SJCRH30 (cell line): ENCODE results near the gene ALKBH5. TPM values are rescaled to one million over a fixed set of nuclear protein-coding genes. Genes with fewer than 3 reads are reported as not detected.

ENCODE experiments used
- DNase-seq, 2 experiments: peaks; one replicate each; pipeline ENCODE4 v3.0.0-alpha.2; 2015 to 2020
- H3K27ac ChIP-seq: fragments of 250-450 bp; sonication (Bioruptor Pico); 2 replicates; pipeline ENCODE4 v1.5.1; 2020; ENCODE audit warnings: mild to moderate bottlenecking, moderate library complexity
- H3K27me3 ChIP-seq: fragments of 250-450 bp; sonication (Bioruptor Pico); 2 replicates; pipeline ENCODE4 v1.5.1; 2020; ENCODE audit warnings: mild to moderate bottlenecking, moderate library complexity
- H3K36me3 ChIP-seq: fragments of 250-450 bp; sonication (Bioruptor Pico); 2 replicates; pipeline ENCODE4 v1.5.1; 2020; ENCODE audit warnings: mild to moderate bottlenecking, moderate library complexity
- H3K4me1 ChIP-seq: fragments of 250-450 bp; sonication (Bioruptor Pico); 2 replicates; pipeline ENCODE4 v1.5.1; 2020; ENCODE audit warnings: mild to moderate bottlenecking, moderate library complexity
- H3K4me3 ChIP-seq: fragments of 250-450 bp; sonication (Bioruptor Pico); 2 replicates; pipeline ENCODE4 v1.5.1; 2020; ENCODE audit warnings: mild to moderate bottlenecking, moderate library complexity
- H3K9me3 ChIP-seq: fragments of 250-450 bp; sonication (Bioruptor Pico); replicated peaks from 2 replicates; pipeline ENCODE4 v1.5.1; 2020; ENCODE audit warnings: mild to moderate bottlenecking, moderate library complexity
- total RNA-seq: library from RNA; depleted of rRNA; stranded (reverse); fragments of >200 nt; shearing (Covaris generic); gene quantifications from 2 replicates; pipeline ENCODE4 v1.2.3, GENCODE V29; 2014

Gene ALKBH5
- total RNA-seq, 1 experiment from 2014 or later = 297 TPM

DNA sequence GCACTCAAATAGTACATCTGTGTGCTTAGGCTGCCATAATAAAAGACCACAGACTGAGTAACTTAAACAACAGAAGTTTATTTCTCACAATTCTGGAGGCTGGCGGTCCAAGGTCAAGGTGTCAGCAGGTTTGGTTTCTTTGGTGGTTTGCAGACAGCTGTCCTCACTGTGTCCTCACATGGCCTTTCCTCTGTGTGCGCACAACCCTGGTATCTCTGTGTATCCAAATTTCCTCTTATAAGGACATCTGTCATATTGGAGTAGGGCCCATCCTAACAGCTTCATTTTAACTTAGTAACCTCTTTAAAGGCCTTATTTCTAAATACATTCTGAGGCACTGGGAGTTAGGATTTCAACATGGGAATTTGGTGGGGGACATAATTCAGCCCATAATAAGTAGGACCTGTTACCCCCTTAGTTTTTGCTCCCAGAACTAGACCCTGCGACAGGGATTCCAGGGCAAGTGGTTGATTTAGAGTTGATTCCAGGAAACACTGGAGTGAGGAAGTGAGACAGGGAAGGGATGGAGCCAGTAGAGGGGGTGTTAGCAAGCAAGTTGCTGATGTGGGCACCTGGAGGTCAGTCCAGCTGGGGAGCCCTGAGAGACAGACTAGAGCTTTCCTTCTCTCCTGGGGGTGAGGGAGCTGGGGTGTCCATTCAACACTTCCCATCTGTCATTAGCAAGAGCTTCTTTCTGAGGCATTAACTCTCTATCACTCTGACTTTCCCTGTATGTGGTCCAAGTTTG is 10.9 kb upstream of the ALKBH5 start:
- peaks cover 16% of the 10 kb centered on the region for H3K4me1 ChIP-seq
- no peaks in the 10 kb centered on the region for H3K9me3 ChIP-seq
- no peak overlapping the region for H3K4me3 ChIP-seq
- H3K36me3 ChIP-seq = no peaks in the 10 kb centered on the region
- peak; percentile 70 to 84 for DNase-seq
- no peak overlapping the region for H3K27ac ChIP-seq
- H3K27me3 ChIP-seq = no peaks in the 10 kb centered on the region

DNA sequence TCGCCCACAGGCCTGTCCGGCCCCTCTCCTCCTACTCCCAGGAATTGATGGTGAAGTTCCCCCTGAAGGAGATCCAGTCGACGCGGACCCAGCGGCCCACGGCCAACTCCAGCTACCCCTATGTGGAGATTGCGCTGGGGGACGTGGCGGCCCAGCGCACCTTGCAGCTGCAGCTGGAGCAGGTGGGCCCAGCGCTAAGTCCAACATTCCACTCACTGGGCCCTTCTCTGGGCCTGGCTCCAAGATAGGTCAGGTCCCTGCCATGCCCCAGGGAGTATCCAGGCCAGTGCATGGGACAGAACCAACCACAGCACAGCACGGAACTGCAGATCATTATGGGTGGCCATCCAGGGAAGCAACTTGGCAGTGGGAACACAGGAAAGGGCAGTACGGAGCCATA is 9.9 kb upstream of the ALKBH5 start:
- Histone ChIP-seq H3K4me1 (peaks cover 16% of the 10 kb centered on the region), H3K27ac (no peak overlapping the region), H3K27me3 (no peaks in the 10 kb centered on the region), H3K4me3 (no peak overlapping the region), H3K36me3 (no peaks in the 10 kb centered on the region), H3K9me3 (no peaks in the 10 kb centered on the region)
- no peak for DNase-seq

DNA sequence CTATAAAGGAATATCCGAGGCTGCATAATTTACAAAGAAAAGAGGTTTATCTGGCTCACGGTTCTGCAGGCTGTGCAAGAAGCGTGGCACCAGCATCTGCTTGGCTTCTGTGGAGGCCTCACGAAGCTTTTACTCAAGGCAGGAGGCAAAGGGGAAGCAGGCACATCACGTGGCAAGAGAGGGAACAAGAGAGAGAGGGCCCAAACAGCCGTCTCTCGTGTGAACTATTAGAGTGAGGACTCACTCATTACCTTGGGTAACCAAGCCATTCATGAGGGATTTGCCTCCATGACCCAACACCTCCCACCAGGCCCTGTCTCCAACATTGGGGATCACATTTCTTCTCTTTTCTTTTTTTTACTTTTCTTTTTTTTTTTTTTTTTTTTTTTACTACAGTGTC is 7.5 kb upstream of the ALKBH5 start:
- Histone ChIP-seq H3K27me3 (no peaks in the 10 kb centered on the region), H3K4me1 (peaks cover 16% of the 10 kb centered on the region), H3K4me3 (no peak overlapping the region), H3K36me3 (no peaks in the 10 kb centered on the region), H3K27ac (no peak overlapping the region), H3K9me3 (no peaks in the 10 kb centered on the region)
- DNase-seq = no peak

GRCh38 chr17:18177133-18177532 is 6.5 kb upstream of the ALKBH5 start:
- DNase-seq = no peak
- H3K27me3 ChIP-seq = no peaks in the 10 kb centered on the region
- H3K27ac ChIP-seq = no peak overlapping the region
- no peaks in the 10 kb centered on the region for H3K9me3 ChIP-seq
- no peak overlapping the region for H3K4me3 ChIP-seq
- H3K4me1 ChIP-seq = peaks cover 15% of the 10 kb centered on the region
- H3K36me3 ChIP-seq = no peaks in the 10 kb centered on the region

DNA sequence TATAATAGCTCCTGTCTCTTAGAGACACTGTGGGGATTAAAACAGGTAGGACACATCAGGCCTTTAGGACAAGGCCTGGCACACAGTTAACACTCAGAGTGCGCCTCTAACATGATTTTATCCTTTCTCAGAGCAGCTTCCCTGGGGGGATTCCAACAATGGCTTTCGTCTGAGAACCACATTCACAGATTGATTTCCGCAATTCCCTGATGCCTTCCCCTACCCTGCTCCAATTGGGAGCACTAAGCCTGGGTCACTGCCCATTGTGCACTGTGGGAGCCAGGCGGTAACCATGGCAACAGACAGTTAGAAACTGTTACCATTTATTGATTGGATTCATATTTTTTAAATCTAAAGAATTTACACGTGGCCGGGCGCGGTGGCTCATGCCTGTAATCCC is 5.9 kb upstream of the ALKBH5 start:
- Histone ChIP-seq H3K4me3 (no peak overlapping the region), H3K27ac (no peak overlapping the region), H3K36me3 (no peaks in the 10 kb centered on the region), H3K9me3 (no peaks in the 10 kb centered on the region), H3K4me1 (peaks cover 10% of the 10 kb centered on the region), H3K27me3 (no peaks in the 10 kb centered on the region)
- no peak for DNase-seq

- Histone ChIP-seq H3K9me3 (no peaks in the 10 kb centered on the region), H3K27ac (no peak overlapping the region), H3K27me3 (no peaks in the 10 kb centered on the region), H3K36me3 (no peaks in the 10 kb centered on the region), H3K4me1 (0 out of 2 replicates have a peak, but pooled peaks cover 3% of the 10 kb centered on the region), H3K4me3 (no peak overlapping the region)
- DNase-seq = no peak
Observed at GRCh38 chr17:18179196-18179595, 4.4 kb upstream of the ALKBH5 start.

GRCh38 chr17:18179804-18180203 is 3.8 kb upstream of the ALKBH5 start:
- Histone ChIP-seq H3K36me3 (no peaks in the 10 kb centered on the region), H3K27ac (no peak overlapping the region), H3K4me1 (0 out of 2 replicates have a peak, but pooled peaks cover 3% of the 10 kb centered on the region), H3K4me3 (no peak overlapping the region), H3K27me3 (no peaks in the 10 kb centered on the region), H3K9me3 (no peaks in the 10 kb centered on the region)
- no peak for DNase-seq

DNA sequence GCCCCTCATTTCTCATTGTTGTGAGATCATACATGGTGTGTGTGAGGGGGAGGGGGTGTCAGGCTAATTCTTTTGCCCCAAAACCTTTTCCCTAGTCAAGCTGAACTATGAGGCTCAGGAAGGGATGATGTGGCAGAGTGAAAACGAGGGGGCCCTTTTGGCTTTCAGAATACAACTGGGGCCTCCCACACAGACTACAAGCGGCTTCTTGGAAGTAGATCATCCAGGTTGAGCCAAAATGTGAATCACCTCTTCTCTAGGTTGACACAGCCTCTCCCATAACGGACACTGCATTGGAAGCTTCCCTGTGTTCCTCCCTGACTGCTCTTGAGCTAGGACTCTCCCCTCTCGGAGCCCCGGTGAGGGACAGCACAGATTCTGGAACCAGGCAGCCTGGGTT is 2.3 kb upstream of the ALKBH5 start:
- DNase-seq = no peak
- no peaks in the 10 kb centered on the region for H3K9me3 ChIP-seq
- peaks cover 5% of the 10 kb centered on the region for H3K36me3 ChIP-seq
- no peak overlapping the region for H3K27ac ChIP-seq
- H3K4me1 ChIP-seq = peaks cover 14% of the 10 kb centered on the region
- H3K27me3 ChIP-seq = no peaks in the 10 kb centered on the region
- H3K4me3 ChIP-seq = no peak overlapping the region

- peak overlapping the region; percentile 94 for H3K27ac ChIP-seq
- peaks cover 15% of the 10 kb centered on the region for H3K36me3 ChIP-seq
- peaks cover 21% of the 10 kb centered on the region for H3K4me1 ChIP-seq
- H3K4me3 ChIP-seq = peak overlapping the region; percentile 77
- DNase-seq = peak in 1 of 2 experiments; percentile 74
- no peaks in the 10 kb centered on the region for H3K27me3 ChIP-seq
- H3K9me3 ChIP-seq = no peaks in the 10 kb centered on the region
Observed at GRCh38 chr17:18182110-18182977, 1.3 kb upstream of the ALKBH5 start.

DNA sequence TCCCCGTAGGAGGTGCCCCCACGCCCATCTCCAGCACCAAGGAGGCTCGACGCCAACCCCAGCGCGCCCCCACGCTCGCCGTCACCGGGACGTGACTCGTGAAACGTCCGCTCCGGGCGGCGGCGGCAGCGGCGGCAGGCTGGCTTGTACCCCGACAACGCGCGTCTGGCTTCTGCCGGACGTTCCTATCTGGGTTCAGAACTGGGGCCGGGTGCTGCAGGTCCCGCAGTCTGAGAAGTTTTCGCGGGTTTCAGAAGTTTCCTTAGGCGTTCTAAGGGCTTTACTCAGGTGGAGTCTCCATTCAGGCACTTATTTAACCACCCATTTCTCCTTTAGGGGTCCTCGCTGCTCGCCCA is 672 bp upstream of the ALKBH5 start:
- Histone ChIP-seq H3K27ac (peak overlapping the region; percentile 94), H3K4me1 (peaks cover 21% of the 10 kb centered on the region), H3K27me3 (no peaks in the 10 kb centered on the region), H3K4me3 (peak overlapping the region; percentile 77), H3K36me3 (peaks cover 21% of the 10 kb centered on the region), H3K9me3 (no peaks in the 10 kb centered on the region)
- DNase-seq = peak; percentile 99

DNA sequence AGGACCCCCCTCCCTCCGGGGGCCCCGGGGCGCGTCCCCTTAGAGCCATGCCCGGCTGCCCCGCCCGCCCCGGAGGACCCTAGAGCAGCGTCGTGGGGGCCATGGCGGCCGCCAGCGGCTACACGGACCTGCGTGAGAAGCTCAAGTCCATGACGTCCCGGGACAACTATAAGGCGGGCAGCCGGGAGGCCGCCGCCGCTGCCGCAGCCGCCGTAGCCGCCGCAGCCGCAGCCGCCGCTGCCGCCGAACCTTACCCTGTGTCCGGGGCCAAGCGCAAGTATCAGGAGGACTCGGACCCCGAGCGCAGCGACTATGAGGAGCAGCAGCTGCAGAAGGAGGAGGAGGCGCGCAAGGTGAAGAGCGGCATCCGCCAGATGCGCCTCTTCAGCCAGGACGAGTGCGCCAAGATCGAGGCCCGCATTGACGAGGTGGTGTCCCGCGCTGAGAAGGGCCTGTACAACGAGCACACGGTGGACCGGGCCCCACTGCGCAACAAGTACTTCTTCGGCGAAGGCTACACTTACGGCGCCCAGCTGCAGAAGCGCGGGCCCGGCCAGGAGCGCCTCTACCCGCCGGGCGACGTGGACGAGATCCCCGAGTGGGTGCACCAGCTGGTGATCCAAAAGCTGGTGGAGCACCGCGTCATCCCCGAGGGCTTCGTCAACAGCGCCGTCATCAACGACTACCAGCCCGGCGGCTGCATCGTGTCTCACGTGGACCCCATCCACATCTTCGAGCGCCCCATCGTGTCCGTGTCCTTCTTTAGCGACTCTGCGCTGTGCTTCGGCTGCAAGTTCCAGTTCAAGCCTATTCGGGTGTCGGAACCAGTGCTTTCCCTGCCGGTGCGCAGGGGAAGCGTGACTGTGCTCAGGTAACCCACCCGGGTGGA is 759 bp downstream of the ALKBH5 start:
- H3K4me3 ChIP-seq = peak overlapping the region; percentile 77
- peaks cover 21% of the 10 kb centered on the region for H3K4me1 ChIP-seq
- peaks cover 36% of the 10 kb centered on the region for H3K36me3 ChIP-seq
- H3K27ac ChIP-seq = peak overlapping the region; percentile 94; the same call in 1 of the 2 replicates
- no peaks in the 10 kb centered on the region for H3K9me3 ChIP-seq
- peak; percentile 79 to 83 for DNase-seq
- no peaks in the 10 kb centered on the region for H3K27me3 ChIP-seq

DNA sequence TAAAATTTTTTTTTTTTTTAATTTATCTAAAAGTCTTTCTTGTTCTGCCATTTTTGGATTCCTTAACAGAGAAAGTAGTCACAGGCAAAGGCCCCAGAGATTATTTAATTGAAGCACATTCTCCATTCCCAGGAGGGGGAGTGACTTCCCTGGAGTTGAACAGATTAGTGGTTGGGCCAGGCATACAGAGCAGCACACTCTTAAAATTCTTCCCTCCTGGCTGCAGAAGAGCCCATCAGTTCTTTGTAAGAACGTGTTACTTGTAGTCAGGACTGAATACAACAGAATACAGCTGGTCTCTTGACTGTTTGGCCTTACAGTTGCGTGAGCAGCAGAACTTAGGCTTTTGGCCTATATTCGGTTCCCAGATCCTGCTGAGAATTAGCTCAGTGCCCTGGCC is 1.8 kb downstream of the ALKBH5 start:
- Histone ChIP-seq H3K27ac (peak overlapping the region; percentile 0; the same call in 1 of the 2 replicates), H3K27me3 (no peaks in the 10 kb centered on the region), H3K4me1 (peaks cover 21% of the 10 kb centered on the region), H3K9me3 (no peaks in the 10 kb centered on the region), H3K4me3 (peak overlapping the region; percentile 77), H3K36me3 (peaks cover 41% of the 10 kb centered on the region)
- peak in 1 of 2 experiments; percentile 63 for DNase-seq

GRCh38 chr17:18185832-18186626 is 2.4 kb downstream of the ALKBH5 start:
- peaks cover 47% of the 10 kb centered on the region for H3K36me3 ChIP-seq
- no peaks in the 10 kb centered on the region for H3K9me3 ChIP-seq
- H3K27me3 ChIP-seq = no peaks in the 10 kb centered on the region
- peak; percentile 66 to 76 for DNase-seq
- H3K4me3 ChIP-seq = peak overlapping the region; percentile 77
- H3K4me1 ChIP-seq = peaks cover 21% of the 10 kb centered on the region
- H3K27ac ChIP-seq = peak overlapping the region; percentile 0; the same call in 1 of the 2 replicates

- H3K4me3 ChIP-seq = no peak overlapping the region
- DNase-seq = no peak
- no peak overlapping the region for H3K27ac ChIP-seq
- peaks cover 53% of the 10 kb centered on the region for H3K36me3 ChIP-seq
- no peaks in the 10 kb centered on the region for H3K27me3 ChIP-seq
- H3K4me1 ChIP-seq = peaks cover 21% of the 10 kb centered on the region
- H3K9me3 ChIP-seq = no peaks in the 10 kb centered on the region
Observed at GRCh38 chr17:18186627-18186982, 3.0 kb downstream of the ALKBH5 start.
